ENCODE measurements around the gene CTRL.
"Not testable (repeated sequence)": the region's sequence is repeated elsewhere in the genome, so short reads cannot be mapped to it uniquely, and the experiment has no call there.

CTRL gene

GRCh38 chr16:67931712-67932461 is at the start of gene CTRL:
Gene CTRL (minus strand): TSS chr16:67931862. CDS start chr16:67931852, 10 bp downstream.
- no peak within 1 kb of the TSS for H3K4me3 ChIP-seq (ENCODE audit: low read depth, low read length)

- no peak within 1 kb of the TSS for H3K4me3 ChIP-seq (ENCODE audit: low read depth, low read length)
Measured at GRCh38 chr16:67979955-67980678, 48.5 kb upstream of the CTRL start, which contains the start of gene DPEP3. Gene DPEP3 (minus strand): TSS chr16:67980499. CDS start chr16:67980380, 119 bp downstream.

DNA sequence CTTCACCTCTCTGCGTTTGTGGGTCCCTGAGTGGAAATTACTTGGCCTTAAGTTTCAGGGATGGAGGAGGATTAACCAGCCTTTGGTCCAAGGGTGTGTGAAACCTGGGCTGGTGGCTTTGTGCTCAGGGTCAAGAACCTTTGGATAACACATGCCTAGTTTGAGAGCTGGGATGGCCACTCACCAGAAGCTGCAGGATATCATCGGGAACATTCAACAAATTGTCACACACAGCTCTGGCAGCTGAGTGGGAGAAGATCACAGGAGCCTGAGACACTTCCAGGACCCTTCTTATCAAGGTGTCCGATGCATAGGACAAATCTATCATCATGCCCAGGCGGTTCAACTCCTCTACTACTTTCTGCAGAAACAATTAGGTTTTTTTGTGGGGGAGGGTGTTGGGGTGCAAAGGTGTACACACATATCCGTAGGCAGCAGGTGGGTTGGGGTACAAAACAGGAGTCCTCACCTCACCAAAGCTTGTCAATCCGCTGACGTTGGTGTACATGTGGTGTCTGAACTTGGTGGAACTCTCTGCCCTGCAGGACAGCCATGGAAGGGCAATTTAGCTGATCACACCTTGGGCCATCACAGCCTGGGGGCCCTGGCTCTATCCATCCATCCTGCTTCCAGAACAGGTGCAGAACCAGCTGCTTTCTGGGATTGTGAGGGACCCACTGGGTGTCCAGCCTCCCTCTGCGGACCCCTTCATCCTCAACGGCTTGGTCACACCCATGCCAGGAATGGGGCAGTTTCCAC is 46.0 kb upstream of the CTRL start:
- no peak overlapping the region for H3K4me3 ChIP-seq (ENCODE audit: low read depth, low read length)

- no peak overlapping the region for H3K4me3 ChIP-seq (ENCODE audit: low read depth, low read length)
Measured at GRCh38 chr16:67977005-67977404, 45.3 kb upstream of the CTRL start.

GRCh38 chr16:67976205-67976604 is 44.5 kb upstream of the CTRL start:
- no peak overlapping the region for H3K4me3 ChIP-seq (ENCODE audit: low read depth, low read length)

- H3K4me3 ChIP-seq (ENCODE audit: low read depth, low read length), result no peak overlapping the region
Measured at GRCh38 chr16:67975321-67976105, 43.9 kb upstream of the CTRL start.

- H3K4me3 ChIP-seq (ENCODE audit: low read depth, low read length), result not testable (repeated sequence)
Measured at GRCh38 chr16:67972285-67972684, 40.6 kb upstream of the CTRL start.

- H3K4me3 ChIP-seq (ENCODE audit: low read depth, low read length), result no peak overlapping the region
Measured at GRCh38 chr16:67971111-67971510, 39.4 kb upstream of the CTRL start.

DNA sequence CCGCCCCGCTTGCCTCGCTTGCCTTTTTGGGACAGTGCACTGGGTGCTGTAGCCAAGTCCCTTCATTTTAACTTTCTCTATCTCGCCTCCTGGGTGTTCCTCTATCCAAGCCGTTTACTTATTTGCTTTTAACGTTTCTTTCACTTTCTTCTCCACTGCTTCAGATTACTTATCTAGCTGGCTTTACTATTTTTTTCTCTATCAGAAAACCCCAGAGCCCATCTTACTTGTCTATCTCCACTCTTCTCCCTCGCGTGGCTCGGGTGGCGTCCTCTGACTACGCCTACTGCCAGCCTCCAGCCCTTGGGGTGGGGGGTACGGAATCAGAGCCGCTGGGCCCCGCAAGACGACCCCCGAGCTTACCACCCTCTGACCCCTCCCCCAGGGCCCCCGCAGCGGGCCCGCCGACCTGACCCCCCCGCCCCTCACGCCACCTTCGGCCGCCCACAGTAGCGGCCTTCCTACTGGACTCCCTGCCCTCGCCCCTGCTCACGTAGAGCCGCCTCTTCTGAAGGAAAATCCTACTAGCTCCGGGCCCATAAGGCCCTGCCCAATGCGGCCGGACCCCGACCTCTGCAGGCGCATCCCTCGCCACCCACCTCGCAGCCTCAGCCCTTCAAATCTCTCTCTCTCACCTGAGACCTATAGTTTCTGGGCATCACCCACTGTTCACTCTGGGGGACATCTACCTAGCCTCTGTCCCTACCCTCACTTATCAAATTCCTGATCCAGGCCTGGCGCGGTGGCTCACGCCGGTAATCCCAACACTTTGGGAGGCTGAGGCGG is 37.8 kb upstream of the CTRL start:
- no peak overlapping the region for H3K4me3 ChIP-seq (ENCODE audit: low read depth, low read length)

DNA sequence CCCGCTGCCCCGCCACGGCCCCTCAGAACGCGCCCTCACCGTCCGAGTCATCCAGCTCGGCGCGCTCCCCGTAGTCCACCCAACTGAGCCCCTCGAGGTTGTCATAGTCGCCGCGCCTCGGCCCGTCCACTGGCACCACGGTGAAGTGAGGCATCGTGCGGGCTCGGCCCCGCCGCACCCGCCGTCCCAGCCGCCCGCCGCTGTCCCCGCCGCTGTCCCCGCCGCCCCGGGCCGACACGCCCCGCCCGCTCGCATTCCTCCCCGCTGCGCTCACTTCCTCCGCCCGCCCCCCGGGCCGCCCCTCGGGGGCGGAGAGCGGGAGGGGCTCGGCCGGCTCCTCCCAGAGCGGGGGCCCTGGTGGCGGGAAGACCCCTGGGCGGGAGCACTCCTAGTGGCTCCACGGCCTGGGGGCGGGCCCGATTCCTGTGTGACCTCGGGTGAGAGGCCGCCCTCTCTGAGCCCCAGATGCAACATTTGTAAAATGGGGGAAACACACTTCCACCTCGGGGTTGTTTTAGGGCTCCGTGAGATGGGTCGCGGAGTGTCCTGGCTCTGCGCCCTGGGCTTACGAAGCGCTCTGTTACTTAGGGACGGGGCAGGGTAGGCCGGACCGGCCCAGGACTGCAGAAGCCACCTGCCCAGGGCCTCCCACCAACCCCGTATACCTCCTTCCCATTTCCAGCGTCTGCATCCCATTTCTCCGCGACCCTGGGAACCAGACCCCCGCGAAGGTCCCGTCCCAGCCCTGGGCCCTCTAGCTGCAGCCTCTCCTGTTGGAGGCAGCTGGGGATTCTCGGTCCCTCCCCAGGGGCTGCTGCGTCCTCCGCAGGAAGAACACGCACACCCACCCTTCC is 37.0 kb upstream of the CTRL start, which contains the start of gene SLC12A4:
Gene SLC12A4 (minus strand): TSS at position 238 of the 854 bp plus-strand sequence. CDS start 84 bp downstream, at position 154.
- H3K4me3 ChIP-seq (ENCODE audit: low read depth, low read length), result peak within 1 kb of the TSS; percentile 72

- peak overlapping the region; percentile 72 for H3K4me3 ChIP-seq (ENCODE audit: low read depth, low read length)
Measured at GRCh38 chr16:67967958-67968399, 36.3 kb upstream of the CTRL start.

GRCh38 chr16:67967183-67967957 is 35.7 kb upstream of the CTRL start:
- H3K4me3 ChIP-seq (ENCODE audit: low read depth, low read length), result peak overlapping the region; percentile 72

- H3K4me3 ChIP-seq (ENCODE audit: low read depth, low read length), result no peak overlapping the region
Measured at GRCh38 chr16:67966549-67967182, 35.0 kb upstream of the CTRL start.

- no peak overlapping the region for H3K4me3 ChIP-seq (ENCODE audit: low read depth, low read length)
Measured at GRCh38 chr16:67965668-67966548, 34.2 kb upstream of the CTRL start.

- H3K4me3 ChIP-seq (ENCODE audit: low read depth, low read length), result no peak overlapping the region
Measured at GRCh38 chr16:67964477-67965131, 32.9 kb upstream of the CTRL start.

Measured in iPS-11a (cell line).